Amniotic epithelial cell (primary cell): ENCODE results near the gene SLC39A5.
"Not testable (repeated sequence)": the region's sequence is repeated elsewhere in the genome, so short reads cannot be mapped to it uniquely, and the experiment has no call there.

Experiments used
- DNase-seq: peaks from one replicate; pipeline ENCODE4 v3.0.0-alpha.2; 2010; ENCODE audit warnings: low read depth

Gene SLC39A5

DNA sequence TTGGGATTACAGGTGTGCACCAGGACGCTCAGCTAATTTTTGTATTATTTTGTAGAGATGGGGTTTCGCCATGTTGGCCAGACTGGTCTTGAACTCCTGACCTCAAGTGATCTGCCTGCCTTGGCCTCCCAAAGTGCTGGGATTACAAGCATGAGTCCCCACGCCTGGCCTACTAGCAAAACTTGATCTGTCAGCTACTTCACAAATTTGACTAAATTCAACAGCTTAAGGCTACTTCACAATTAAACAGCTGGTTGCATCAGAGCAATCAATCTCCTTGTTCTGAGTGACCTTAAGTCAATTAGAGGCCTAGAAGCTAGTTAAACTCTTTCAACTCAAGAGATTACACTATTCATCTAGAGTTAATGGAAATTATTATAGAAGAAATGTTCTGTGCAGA is 49.1 kb downstream of the SLC39A5 start:
- no peak for DNase-seq

DNA sequence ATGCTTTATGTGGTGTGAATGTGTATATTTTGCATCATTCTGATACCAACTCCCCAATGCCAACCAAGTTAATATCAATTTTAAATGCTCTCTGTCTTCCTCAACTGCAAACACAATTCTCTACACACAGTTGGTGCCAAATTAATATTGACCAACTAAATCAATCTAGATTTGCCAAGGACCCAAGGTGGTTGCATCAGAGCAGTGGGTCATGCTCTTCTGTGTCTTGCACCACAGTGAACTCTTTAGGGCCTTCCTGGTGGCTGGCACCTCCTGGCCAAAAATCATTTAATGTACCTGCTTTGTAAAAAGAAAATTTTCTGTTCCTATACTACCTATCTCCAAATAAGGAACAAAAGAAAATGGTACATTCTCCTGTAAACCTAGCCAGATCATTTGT is 51.0 kb downstream of the SLC39A5 start:
- DNase-seq, result no peak

DNA sequence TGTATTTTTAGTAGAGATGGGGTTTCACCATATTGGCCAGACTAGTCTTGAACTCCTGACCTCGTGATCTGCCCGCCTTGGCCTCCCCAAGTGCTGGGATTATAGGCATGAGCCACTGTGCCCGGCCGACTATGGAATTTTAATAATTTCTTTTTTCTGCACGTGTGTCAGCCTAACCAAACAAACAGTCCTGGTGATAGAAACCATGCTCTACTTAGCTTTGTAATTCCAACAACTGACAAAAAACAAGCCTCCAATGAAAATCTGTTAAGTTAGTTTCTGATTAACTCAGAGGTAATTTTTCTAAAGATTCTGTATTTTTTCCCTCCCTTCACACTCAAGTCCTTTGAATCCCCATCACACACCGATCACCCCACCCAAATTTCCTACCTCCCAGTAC is 52.2 kb downstream of the SLC39A5 start:
- no peak for DNase-seq

DNA sequence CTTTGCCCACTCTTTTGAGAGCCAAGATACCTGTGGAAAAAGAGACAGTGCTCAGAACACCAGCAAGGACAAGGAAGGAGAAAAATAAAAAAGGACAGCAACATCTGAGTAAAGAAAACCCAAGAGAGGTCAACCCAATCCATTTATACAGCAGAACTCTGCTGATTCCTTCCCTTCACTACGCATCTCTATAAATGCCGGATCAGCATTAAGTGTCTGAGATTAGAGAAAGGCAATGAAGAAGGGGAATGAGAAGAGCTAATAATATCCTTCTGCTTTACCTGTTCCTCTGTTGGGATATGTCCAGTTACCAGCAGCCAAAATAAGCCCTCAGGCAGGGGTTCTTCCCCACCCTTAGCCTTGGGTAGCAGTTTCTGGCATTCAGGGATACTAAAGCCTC is 52.7 kb downstream of the SLC39A5 start:
- no peak for DNase-seq

DNA sequence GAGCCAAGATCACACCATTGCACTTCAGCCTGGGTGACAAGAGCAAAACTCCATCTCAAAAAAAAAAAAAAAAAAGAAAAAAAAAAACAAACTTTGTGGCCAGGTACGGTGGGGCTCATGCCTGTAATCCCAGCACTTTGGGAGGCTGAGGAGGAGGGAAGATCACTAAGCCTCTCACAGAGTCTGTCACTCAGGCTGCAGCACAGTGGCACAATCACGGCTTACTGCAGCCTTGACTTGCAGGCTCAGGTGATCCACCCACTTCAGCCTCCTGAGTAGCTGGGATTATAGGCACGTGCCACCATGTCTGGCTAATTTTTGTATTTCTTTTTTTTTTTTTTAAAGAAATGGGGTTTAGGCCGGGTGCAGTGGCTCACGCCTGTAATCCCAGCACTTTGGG is 54.4 kb downstream of the SLC39A5 start:
- not testable (repeated sequence) for DNase-seq

DNA sequence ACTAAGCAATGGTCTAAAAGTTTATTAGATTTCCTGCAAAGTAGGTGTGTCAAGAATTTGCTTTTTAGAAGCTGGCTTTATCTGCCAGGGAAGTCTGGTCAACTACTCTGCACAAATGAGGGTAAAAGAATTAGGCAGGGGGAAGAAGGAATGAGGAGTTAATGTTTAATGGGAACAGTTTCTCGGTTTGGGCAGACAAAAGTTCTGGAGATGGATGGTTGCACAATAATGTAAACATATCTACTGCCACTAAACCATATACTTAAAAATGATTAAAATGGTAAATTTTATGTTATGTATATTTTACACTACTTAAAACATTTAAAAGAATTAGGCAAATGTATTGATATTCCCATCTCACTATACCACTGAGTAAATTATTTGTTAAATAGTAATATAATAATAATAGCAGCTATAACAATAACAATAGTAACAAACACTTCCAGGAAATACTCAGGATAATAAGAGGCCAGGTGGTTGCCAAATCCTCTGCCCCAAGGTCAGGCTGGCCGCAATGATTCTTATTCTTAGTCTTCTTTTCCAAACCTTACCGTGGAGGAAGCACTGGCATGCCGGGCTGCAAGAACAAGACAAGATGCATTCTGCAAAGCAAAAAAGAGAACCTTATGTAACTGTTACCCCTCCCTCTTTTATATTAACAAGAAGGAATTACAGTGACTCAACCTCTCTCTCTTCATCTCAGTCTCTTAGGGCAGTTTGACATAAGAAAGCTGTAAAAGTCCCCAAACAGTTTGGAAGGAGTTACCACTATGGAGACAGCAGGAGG is 56.4 kb downstream of the SLC39A5 start:
- DNase-seq, result peak; percentile 33
